Measurements from ENCODE around the gene POLR2E. TPM values are rescaled to one million over a fixed set of nuclear protein-coding genes. Genes with fewer than 3 reads are reported as not detected.

The POLR2E gene
- total and polyA plus RNA-seq, 2 of the 13 experiments (the other 11 are each of a cell fraction or from before 2014, with no cell fraction given) = 140 to 272 TPM

DNA sequence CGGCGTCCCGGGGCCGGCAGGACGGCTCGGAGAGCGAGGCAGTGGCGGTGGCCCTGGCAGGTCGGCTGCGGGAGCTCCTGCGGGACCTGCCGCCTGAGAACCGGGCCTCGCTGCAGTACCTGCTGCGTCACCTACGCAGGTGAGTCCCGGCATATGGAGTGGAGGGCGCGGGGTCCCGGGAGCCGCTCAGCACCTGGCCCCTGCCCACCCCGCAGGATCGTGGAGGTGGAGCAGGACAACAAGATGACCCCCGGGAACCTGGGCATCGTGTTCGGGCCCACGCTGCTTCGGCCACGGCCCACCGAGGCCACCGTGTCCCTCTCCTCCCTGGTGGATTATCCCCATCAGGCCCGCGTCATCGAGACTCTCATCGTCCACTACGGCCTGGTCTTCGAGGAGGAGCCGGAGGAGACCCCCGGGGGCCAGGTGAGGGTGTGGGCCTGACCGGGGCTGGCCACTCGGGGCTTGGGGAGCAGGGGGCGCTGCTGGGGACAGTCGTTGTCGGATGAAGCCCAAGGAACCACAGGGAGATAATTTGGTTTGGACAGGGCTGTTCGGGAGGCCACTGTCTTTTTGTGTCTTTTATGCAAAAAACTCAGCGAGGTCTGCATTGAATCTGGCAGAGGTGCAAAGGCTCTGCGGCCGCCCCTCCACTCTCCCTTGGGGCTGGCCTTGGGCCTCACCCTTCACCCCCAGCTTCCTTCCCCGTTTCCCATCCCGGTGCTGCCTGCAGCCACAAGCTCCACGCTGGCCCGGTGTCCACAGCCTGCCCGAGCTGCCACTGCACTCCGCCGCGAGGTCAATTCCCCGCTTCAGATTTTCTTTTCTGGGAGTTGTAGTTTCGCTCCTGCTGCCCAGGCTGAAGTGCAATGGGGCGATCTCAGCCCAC, 12.0 kb downstream of the POLR2E start:
- WGBS (ENCODE audit: low lambda C conversion rate) = 98% methylated on average over 39 of the region's 59 CpGs
- Histone ChIP-seq H4K20me1 (ENCODE audit: insufficient read depth, low read length) (no peaks in the 10 kb centered on the region), H3K4me3 (replicated peaks in 1 of 3; ENCODE audit: insufficient read depth in 1 of 3, low read depth in 2 of 3, low read length in 3 of 3) (no peak overlapping the region), H3K9ac (ENCODE audit: insufficient read depth, low read depth, low read length) (no peak overlapping the region), H3K4me2 (ENCODE audit: low read depth, low read length) (no peak overlapping the region), H3K27ac (ENCODE audit: extremely low read length, insufficient read depth, low read length) (no peak overlapping the region), H3K79me2 (ENCODE audit: insufficient read depth, low read length) (no peaks in the 10 kb centered on the region), H3K27me3 (ENCODE audit: control insufficient read depth in 1 of 2, insufficient read depth in 2 of 2, low read length in 2 of 2) (no peaks in the 10 kb centered on the region), H3K4me1 (ENCODE audit: insufficient read depth, low read length) (peaks cover 9% of the 10 kb centered on the region), H2AFZ (ENCODE audit: low read length) (no peak overlapping the region), H3K9me3 (ENCODE audit: low read length) (no peaks in the 10 kb centered on the region), H3K36me3 (replicated peaks in 1 of 2; ENCODE audit: control insufficient read depth in 1 of 2, insufficient read depth in 2 of 2, low read length in 2 of 2) (peaks cover 7% of the 10 kb centered on the region in 2 experiments; a peak in 4 of 5 replicates)
- FAIRE-seq = no peak
- in situ Hi-C loops (cut with HindIII; ENCODE audit: extremely low pct_ligation_motif_present, low pct_unique_long_range_greater_than_20kb) (no loop called here), intact Hi-C loops (cut with micrococcal nuclease; ENCODE audit: unreplicated experiment) (no loop called here)
- TF ChIP-seq, protein P1, sequence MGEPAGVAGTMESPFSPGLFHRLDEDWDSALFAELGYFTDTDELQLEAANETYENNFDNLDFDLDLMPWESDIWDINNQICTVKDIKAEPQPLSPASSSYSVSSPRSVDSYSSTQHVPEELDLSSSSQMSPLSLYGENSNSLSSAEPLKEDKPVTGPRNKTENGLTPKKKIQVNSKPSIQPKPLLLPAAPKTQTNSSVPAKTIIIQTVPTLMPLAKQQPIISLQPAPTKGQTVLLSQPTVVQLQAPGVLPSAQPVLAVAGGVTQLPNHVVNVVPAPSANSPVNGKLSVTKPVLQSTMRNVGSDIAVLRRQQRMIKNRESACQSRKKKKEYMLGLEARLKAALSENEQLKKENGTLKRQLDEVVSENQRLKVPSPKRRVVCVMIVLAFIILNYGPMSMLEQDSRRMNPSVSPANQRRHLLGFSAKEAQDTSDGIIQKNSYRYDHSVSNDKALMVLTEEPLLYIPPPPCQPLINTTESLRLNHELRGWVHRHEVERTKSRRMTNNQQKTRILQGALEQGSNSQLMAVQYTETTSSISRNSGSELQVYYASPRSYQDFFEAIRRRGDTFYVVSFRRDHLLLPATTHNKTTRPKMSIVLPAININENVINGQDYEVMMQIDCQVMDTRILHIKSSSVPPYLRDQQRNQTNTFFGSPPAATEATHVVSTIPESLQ (CRISPR knock-in tag; conservative IDR thresholded peaks at IDR 0.05) = no peak
- TF ChIP-seq MED13 (CRISPR knock-in tag; IDR thresholded peaks at IDR 0.05) (no peak), ATF5 (CRISPR knock-in tag; IDR thresholded peaks at IDR 0.05; ENCODE audit: low read depth) (no peak), HIVEP1 (CRISPR knock-in tag; IDR thresholded peaks at IDR 0.05) (no peak), HOXD1 (CRISPR knock-in tag; IDR thresholded peaks at IDR 0.05) (no peak), AKAP8 (CRISPR knock-in tag; IDR thresholded peaks at IDR 0.05) (no peak), EHMT2 (IDR thresholded peaks at IDR 0.05; ENCODE audit: borderline replicate concordance, low read depth, low read length) (no peak), ZNF510 (CRISPR knock-in tag; IDR thresholded peaks at IDR 0.05; ENCODE audit: low read depth) (no peak), ZNF713 (CRISPR knock-in tag; IDR thresholded peaks at IDR 0.05) (no peak)
- TF ChIP-seq, protein P2, sequence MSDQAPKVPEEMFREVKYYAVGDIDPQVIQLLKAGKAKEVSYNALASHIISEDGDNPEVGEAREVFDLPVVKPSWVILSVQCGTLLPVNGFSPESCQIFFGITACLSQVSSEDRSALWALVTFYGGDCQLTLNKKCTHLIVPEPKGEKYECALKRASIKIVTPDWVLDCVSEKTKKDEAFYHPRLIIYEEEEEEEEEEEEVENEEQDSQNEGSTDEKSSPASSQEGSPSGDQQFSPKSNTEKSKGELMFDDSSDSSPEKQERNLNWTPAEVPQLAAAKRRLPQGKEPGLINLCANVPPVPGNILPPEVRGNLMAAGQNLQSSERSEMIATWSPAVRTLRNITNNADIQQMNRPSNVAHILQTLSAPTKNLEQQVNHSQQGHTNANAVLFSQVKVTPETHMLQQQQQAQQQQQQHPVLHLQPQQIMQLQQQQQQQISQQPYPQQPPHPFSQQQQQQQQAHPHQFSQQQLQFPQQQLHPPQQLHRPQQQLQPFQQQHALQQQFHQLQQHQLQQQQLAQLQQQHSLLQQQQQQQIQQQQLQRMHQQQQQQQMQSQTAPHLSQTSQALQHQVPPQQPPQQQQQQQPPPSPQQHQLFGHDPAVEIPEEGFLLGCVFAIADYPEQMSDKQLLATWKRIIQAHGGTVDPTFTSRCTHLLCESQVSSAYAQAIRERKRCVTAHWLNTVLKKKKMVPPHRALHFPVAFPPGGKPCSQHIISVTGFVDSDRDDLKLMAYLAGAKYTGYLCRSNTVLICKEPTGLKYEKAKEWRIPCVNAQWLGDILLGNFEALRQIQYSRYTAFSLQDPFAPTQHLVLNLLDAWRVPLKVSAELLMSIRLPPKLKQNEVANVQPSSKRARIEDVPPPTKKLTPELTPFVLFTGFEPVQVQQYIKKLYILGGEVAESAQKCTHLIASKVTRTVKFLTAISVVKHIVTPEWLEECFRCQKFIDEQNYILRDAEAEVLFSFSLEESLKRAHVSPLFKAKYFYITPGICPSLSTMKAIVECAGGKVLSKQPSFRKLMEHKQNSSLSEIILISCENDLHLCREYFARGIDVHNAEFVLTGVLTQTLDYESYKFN (CRISPR knock-in tag; conservative IDR thresholded peaks at IDR 0.05) = no peak
- BruUV-seq (replicated peaks) = no TSS peak
- CTCF ChIA-PET (ENCODE audit: low intra/inter-chr PET ratio, low total read pairs) = no interaction called here
- DNase-seq (ENCODE audit: low spot score) = no peak
- no peak; the same call in 1 of the 3 replicates for ATAC-seq
- POLR2A ChIA-PET = interaction anchor here (0.9 kb wide), 1 partner anchor 11 kb away, joined by 4 read pairs; no protein-coding TSS in a partner anchor
